ENCODE data around the gene LMNA. TPM values are rescaled to one million over a fixed set of nuclear protein-coding genes. Genes with fewer than 3 reads are reported as not detected.

LMNA gene
- total and polyA plus RNA-seq, 9 donors = 50.1 to 609 (median 360) TPM

DNA sequence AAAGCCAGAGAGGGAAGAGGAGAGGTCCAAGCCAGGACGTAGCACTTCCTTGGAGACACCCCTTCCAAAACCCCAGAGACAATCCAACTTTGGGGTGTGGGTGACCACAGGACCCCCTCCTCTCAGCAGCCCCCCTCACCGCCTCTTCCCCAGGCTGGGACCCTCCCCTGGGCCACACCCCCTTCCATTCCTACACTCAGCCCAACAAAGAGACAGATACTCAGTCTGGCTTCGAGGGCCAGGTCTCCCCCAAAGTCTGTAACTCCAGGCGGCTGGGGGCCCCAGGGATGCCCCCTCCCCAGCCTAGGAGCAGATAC, 33.7 kb upstream of the LMNA start:
- Histone ChIP-seq H3K9me3 (no peaks in the 10 kb centered on the region), H3K27me3 (no peaks in the 10 kb centered on the region), H3K4me1 (ENCODE audit: insufficient read depth) (peaks cover 2% of the 10 kb centered on the region), H3K27ac (peak overlapping the region; percentile 47 to 66), H3K4me3 (peak overlapping the region; percentile 81), H3K36me3 (no peaks in the 10 kb centered on the region)
- TF ChIP-seq POLR2A (IDR thresholded peaks at IDR 0.05) = no peak
- TF ChIP-seq, protein P1, sequence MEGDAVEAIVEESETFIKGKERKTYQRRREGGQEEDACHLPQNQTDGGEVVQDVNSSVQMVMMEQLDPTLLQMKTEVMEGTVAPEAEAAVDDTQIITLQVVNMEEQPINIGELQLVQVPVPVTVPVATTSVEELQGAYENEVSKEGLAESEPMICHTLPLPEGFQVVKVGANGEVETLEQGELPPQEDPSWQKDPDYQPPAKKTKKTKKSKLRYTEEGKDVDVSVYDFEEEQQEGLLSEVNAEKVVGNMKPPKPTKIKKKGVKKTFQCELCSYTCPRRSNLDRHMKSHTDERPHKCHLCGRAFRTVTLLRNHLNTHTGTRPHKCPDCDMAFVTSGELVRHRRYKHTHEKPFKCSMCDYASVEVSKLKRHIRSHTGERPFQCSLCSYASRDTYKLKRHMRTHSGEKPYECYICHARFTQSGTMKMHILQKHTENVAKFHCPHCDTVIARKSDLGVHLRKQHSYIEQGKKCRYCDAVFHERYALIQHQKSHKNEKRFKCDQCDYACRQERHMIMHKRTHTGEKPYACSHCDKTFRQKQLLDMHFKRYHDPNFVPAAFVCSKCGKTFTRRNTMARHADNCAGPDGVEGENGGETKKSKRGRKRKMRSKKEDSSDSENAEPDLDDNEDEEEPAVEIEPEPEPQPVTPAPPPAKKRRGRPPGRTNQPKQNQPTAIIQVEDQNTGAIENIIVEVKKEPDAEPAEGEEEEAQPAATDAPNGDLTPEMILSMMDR (IDR thresholded peaks at IDR 0.05) = no peak
- no peak for TF ChIP-seq EP300 (IDR thresholded peaks at IDR 0.05)
- DNase-seq = peak in 1 of 5 donors; percentile 50
- intact Hi-C loops (cut with DNase I) = loop anchor here in 1 of 4 donors (2.0 kb wide), 1 partner anchor 26 kb away; the partner anchor contains the start of gene LAMTOR2
- WGBS, 3 donors = 7 to 21% (median 10%) methylated on average over 4 of the region's 4 CpGs

DNA sequence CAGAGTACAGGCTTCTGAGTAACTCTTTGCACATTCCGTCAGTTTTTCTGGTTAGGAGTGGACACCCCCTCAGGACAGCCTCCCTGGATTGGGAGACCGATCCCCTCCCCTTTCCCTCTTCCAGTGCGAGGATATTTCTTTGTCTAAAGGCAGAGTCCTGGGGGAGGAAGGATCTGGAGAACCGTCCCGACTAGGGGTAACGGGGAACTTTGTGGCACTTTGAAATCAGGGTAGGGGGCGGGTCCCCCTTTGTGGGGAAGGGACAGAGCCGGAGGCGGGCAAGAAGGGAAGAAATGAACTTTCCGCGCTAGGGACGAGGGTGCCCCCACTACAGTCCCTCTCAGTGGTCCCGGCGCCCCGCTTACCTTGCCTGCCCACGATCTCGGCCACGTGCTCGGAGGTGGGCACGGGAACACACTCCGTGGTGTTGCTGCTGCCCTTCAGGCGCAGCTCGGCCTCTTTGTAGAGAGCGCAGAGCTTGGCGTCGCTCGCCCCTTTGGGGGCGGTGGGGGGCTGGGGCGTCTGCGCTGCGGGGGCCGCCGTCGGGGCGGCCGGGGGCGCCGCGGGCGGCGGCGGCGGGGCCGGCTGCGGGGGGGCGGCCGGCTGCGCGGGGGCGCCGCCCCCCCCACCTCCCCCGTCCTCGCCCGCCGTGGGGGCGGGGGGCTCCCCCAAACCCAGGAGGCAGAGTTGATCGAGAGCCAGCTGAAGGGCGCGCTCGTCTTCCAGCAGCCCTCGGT, 33.2 kb upstream of the LMNA start:
- intact Hi-C loops (cut with DNase I) = loop anchor here in 1 of 4 donors (2.0 kb wide), 1 partner anchor 27 kb away; the partner anchor contains the start of gene LAMTOR2
- peak overlapping the region; percentile 66 for H3K27ac ChIP-seq
- 1 to 4% (median 1%) methylated on average over 28 to 58 of the region's 61 CpGs for WGBS, 3 donors

DNA sequence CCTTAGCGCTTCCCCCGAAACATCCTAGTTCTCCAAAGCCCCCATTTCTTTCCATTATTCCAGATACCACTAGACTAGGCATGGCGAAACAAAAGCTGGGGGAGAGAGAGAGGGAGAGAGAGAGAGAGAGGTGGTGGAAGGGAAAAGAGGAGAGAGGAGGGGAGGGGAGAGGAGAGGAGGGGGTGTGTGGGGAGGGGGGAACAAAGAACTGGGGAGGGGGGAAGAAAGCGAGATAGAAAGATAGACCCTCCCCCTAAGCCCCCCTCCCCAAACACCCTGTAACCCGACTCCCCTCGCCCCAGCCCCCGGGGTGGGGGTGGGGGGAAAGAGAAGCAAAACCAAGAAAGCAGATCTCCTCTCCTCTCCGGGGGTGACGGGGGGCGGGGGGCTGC, 32.6 kb upstream of the LMNA start:
- intact Hi-C loops (cut with DNase I) = loop anchor here in 1 of 4 donors (2.0 kb wide), 1 partner anchor 27 kb away; the partner anchor contains the start of gene LAMTOR2
- Histone ChIP-seq H3K4me3 (peak overlapping the region; percentile 81), H3K27me3 (no peaks in the 10 kb centered on the region), H3K9me3 (no peaks in the 10 kb centered on the region), H3K4me1 (ENCODE audit: insufficient read depth) (peaks cover 2% of the 10 kb centered on the region), H3K36me3 (no peaks in the 10 kb centered on the region), H3K27ac (peak overlapping the region; percentile 65 to 66)
- TF ChIP-seq POLR2A (IDR thresholded peaks at IDR 0.05) = no peak
- no peak for TF ChIP-seq EP300 (IDR thresholded peaks at IDR 0.05)
- TF ChIP-seq, protein P1 (IDR thresholded peaks at IDR 0.05) = no peak
- DNase-seq = no peak
- 0 to 3% (median 3%) methylated on average over 9 to 10 of the region's 10 CpGs for WGBS, 3 donors

More for the DNA sequence above, 33.2 kb upstream of the LMNA start:
- peak in 4 of 5 donors; percentile 47 to 68 (median 61) for DNase-seq
- peaks cover 2% of the 10 kb centered on the region for H3K4me1 ChIP-seq (ENCODE audit: insufficient read depth)
- H3K27me3 ChIP-seq = no peaks in the 10 kb centered on the region
- peak overlapping the region; percentile 81 for H3K4me3 ChIP-seq
- no peaks in the 10 kb centered on the region for H3K36me3 ChIP-seq
- no peaks in the 10 kb centered on the region for H3K9me3 ChIP-seq
- TF ChIP-seq POLR2A (IDR thresholded peaks at IDR 0.05) (no peak), EP300 (IDR thresholded peaks at IDR 0.05) (no peak)
- TF ChIP-seq, protein P1 (IDR thresholded peaks at IDR 0.05) = no peak

DNA sequence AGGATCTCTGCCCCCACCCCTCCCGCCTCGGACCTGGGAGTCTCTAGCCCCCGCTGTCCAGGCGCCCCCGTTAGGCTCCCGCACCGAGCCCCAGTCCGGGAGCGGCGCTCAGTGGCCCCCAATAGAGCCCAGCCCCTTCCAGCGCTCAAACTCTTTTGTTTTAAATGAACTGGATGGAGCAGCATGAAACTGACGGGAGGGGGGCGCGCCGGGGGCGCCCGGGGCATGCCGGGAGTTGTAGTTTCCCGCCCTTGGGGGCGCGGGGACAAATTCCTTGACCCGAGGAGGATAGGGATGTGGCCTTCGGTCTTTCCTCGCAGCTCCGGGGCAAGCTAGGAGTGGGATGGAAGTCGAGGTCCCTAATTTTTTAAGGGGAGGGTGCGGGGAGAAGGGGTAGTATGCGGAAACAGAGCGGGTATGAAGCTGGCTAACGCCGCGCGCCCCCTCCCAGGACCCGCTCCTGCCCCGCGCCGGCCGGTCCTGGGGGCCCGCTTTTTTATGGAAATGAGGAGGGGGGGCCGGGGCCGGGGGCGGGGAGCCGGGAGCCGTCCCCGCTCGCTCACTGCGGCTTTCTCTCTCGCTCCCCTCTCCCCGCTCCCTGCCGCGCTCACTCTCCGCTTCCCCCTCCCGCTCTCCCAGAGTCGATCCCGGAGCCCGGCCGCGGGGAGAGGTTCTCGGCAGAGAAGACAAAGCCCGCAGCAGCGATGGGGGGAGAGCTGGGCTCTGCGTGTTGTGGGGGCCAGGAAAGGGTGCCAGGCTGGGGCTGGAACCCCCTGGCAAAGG, 32.0 kb upstream of the LMNA start, which contains the start of gene MEX3A:
Gene MEX3A (minus strand): TSS at position 157 of the 783 bp plus-strand sequence. CDS start 467 bp downstream, outside the sequence.
- Histone ChIP-seq H3K27me3 (no peaks in the 10 kb centered on the region), H3K9me3 (no peaks in the 10 kb centered on the region), H3K4me3 (peak within 1 kb of the TSS; percentile 81), H3K4me1 (ENCODE audit: insufficient read depth) (peaks cover 2% of the 10 kb centered on the region), H3K36me3 (no peaks in the 10 kb centered on the region), H3K27ac (peak within 1 kb of the TSS; percentile 66)
- 0 to 1% (median 1%) methylated on average over 60 to 62 of the region's 62 CpGs for WGBS, 3 donors
- TF ChIP-seq, protein P1 (IDR thresholded peaks at IDR 0.05) = peak in 1 of 3 donors; percentile 6
- TF ChIP-seq POLR2A (IDR thresholded peaks at IDR 0.05) (peak; percentile 28), EP300 (IDR thresholded peaks at IDR 0.05) (no peak)
- intact Hi-C loops (cut with DNase I) = no loop called here
- DNase-seq = peak; percentile 79 to 90 (median 85)

All from ovary (tissue), 9 donors.